Measurements from ENCODE around the gene CATSPERD. TPM values are rescaled to one million over a fixed set of nuclear protein-coding genes. Genes with fewer than 3 reads are reported as not detected.

Gene CATSPERD, protein sequence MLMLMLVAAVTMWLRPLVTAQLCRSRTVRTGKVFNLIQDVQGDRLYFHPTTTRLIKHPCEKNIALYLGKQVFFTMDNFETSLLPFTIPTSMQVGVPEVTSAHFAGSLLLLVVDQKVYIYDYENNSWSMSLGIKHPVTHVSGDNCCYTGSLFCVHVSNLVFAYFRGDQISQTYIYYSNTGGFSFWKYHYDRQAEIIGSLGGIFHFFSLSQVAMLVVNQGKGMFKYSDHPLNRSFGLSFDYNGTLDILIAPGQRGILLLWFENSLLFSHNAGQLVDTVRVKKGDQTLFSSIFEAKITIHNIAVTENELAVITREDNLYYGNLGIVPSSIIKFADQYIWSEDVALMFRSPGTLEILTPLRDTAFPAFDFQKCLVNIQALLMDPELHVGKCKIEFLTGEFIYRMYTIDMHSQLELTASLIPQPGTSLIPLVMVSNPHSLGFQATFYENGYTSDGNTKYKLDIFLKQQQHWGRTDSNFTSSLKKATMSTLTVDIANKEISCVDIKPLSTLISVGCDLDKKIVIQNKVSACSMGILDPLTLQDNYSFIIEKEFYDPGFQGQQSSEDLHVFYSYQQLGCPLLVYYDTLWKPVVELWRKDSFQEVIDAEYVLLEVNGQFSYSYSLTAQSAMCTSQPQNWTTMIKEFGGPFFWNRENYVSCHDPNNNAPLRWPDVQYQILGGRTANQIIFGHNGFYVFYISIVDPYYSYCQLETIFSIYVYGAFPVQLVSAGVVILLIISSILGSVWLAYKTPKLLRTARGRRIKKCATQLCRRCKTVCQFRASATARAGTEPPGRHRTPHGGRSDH
- total RNA-seq, result not detected

DNA sequence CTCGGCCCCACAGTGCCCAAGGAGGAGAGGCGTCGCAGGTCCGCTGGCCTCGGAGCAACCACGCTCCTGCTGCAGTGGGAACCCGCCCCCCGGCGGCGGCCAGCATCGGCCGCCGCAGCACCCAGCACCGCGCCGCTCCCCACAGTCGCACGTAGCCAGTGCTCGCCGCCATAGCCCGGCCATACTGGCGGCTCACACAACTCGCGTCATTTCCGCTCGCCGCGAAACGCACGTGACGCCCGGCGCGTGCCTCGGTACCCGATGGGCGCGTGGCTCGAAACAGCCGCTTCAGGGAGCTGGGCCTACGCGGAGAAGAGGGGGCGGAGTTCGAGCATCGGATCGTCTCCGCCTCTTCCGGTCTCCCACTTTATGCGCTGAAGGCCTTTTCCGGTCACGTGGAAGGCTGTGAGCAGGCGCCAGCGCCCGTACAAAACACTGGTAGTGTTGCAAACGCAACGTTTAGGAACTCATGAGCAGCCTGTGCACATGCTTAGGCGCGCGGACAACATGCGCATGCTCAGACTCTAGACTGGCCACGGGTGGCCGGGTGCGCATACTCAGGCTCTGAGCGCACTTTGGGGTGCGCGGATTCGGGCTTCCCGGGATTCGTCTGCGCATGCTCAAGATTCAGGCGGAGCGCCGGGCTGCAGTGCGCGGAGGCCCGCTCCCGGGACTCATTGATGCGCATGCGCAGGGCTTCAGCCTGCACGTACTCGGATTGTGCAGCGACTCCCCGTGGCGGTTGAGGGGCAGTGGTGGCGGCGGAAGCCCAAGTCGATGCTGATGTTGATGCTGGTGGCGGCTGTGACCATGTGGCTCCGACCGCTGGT lies at the start of gene CATSPERD, which contains the start of gene LONP1:
Gene CATSPERD (plus strand): TSS at position 677 of the 830 bp plus-strand sequence. CDS start 101 bp downstream, at position 778.
Gene LONP1 (minus strand): TSS at position 186 of the 830 bp plus-strand sequence. CDS start 14 bp downstream, at position 172.
- intact Hi-C loops (cut with DNase I), result no loop called here
- TF ChIP-seq, protein P1, sequence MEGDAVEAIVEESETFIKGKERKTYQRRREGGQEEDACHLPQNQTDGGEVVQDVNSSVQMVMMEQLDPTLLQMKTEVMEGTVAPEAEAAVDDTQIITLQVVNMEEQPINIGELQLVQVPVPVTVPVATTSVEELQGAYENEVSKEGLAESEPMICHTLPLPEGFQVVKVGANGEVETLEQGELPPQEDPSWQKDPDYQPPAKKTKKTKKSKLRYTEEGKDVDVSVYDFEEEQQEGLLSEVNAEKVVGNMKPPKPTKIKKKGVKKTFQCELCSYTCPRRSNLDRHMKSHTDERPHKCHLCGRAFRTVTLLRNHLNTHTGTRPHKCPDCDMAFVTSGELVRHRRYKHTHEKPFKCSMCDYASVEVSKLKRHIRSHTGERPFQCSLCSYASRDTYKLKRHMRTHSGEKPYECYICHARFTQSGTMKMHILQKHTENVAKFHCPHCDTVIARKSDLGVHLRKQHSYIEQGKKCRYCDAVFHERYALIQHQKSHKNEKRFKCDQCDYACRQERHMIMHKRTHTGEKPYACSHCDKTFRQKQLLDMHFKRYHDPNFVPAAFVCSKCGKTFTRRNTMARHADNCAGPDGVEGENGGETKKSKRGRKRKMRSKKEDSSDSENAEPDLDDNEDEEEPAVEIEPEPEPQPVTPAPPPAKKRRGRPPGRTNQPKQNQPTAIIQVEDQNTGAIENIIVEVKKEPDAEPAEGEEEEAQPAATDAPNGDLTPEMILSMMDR (IDR thresholded peaks at IDR 0.05), result peak; percentile 95
- Histone ChIP-seq H3K27me3 (no peaks in the 10 kb centered on the region), H3K36me3 (no peaks in the 10 kb centered on the region), H3K27ac (peak within 1 kb of the TSS; percentile 91), H3K4me3 (peak within 1 kb of the TSS; percentile 100), H3K9ac (ENCODE audit: low read depth in 2 of 2, low read length in 2 of 2) (peak within 1 kb of the TSS; percentile 87 to 91), H3K9me3 (no peaks in the 10 kb centered on the region), H3K4me1 (peaks cover 12% of the 10 kb centered on the region)
- DNase-seq, result peak; percentile 98

DNA sequence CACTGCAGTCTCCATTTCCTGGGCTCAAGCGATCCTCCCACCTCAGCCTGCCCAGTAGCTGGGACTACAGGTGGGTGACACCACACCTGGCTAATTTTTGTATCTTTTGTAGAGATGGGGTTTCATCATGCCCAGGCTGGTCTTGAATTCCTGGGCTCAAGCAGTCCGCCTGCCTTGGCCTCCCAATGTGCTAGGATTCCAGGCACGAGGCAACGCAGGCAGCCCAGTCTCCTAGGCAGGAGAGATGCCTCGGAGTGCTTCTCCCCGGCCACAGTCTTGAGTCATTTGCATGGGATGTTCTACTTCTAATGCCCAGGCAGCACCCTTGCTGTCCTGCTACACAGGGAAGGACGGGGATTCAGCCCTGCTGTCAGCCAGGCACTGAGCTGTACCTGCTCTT lies 48.8 kb upstream of the CATSPERD start:
- H3K9ac ChIP-seq (ENCODE audit: low read depth in 2 of 2, low read length in 2 of 2), result no peak overlapping the region
- no peaks in the 10 kb centered on the region for H3K27me3 ChIP-seq
- no peak overlapping the region for H3K27ac ChIP-seq
- no peak overlapping the region for H3K4me3 ChIP-seq
- TF ChIP-seq, protein P1 (IDR thresholded peaks at IDR 0.05), result no peak
- intact Hi-C loops (cut with DNase I), result no loop called here
- no peak for DNase-seq
- peaks cover 12% of the 10 kb centered on the region for H3K36me3 ChIP-seq
- H3K4me1 ChIP-seq, result no peaks in the 10 kb centered on the region
- H3K9me3 ChIP-seq, result no peaks in the 10 kb centered on the region

DNA sequence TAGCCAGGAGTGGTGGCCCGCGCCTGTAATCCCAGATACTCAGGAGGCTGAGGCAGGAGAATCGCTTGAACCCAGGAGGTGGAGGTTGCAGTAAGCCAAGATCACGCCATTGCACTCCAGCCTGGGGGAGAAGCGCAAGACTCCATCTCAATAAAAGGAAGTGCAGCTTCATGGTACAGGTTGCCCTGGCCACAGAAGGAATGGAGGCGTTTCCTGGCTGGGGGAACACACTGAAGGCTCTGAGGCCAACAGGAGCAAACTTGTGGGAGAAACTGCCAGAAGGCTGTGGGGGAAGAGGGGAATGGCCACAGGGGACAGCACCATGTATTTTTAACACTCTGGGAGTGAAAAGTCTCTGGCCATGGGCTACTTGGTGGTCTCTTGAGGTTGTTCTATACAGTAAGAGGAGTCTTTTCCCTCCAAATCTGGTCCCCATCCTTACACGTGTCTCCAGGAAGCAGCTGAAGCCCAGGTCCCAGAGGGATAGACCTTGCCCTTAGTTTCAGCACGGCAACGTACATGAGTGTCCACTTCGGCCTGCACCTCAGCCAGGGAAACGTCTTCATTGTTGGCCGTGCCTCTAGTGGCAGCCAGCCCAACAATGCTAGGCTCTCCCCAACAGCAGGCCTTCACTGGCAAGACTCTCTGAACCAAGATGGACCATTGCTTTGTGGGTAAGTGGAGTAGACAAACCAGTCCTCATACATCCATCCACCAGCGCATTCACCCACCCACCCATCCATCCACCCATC lies 47.6 kb upstream of the CATSPERD start:
- Histone ChIP-seq H3K4me3 (no peak overlapping the region), H3K4me1 (no peaks in the 10 kb centered on the region), H3K27ac (no peak overlapping the region), H3K9me3 (no peaks in the 10 kb centered on the region), H3K36me3 (peaks cover 1% of the 10 kb centered on the region), H3K27me3 (no peaks in the 10 kb centered on the region), H3K9ac (ENCODE audit: low read depth in 2 of 2, low read length in 2 of 2) (no peak overlapping the region)
- intact Hi-C loops (cut with DNase I), result no loop called here
- TF ChIP-seq, protein P1 (IDR thresholded peaks at IDR 0.05), result no peak
- DNase-seq, result no peak

DNA sequence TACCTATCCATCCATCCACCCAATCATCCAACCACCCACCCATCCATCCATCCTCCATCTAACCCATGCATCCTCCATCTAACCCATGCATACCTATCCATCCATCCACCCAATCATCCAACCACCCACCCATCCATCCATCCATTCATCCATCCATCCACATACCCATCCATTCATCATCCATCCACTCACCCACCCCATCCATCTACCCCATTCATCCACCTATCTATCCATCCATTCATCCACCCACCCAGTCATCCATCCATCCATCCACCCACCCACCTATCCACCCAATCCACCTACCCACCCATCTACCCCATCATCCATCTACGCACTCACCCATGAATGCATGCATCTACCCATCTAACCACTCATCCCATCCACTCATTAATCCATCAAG lies 46.7 kb upstream of the CATSPERD start:
- H3K9ac ChIP-seq (ENCODE audit: low read depth in 2 of 2, low read length in 2 of 2), result no peak overlapping the region
- H3K36me3 ChIP-seq, result no peaks in the 10 kb centered on the region
- H3K27ac ChIP-seq, result no peak overlapping the region
- no peaks in the 10 kb centered on the region for H3K4me1 ChIP-seq
- TF ChIP-seq, protein P1 (IDR thresholded peaks at IDR 0.05), result no peak
- H3K4me3 ChIP-seq, result no peak overlapping the region
- DNase-seq, result no peak
- H3K27me3 ChIP-seq, result no peaks in the 10 kb centered on the region
- intact Hi-C loops (cut with DNase I), result no loop called here
- no peaks in the 10 kb centered on the region for H3K9me3 ChIP-seq

Data from colonic mucosa (tissue), 4 donors.